MCF 10A (cell line): Measurements from ENCODE around the gene LYVE1. TPM values are rescaled to one million over a fixed set of nuclear protein-coding genes. Genes with fewer than 3 reads are reported as not detected.

Experiments
- BruUV-seq: library from RNA; stranded (reverse); fragments of 400-500 nt; replicated peaks from 2 replicates; lab custom pipeline; 2021; lab: Mats Ljungman, UMichigan
- CTCF ChIA-PET: fragments of 300-600 bp; sonication (Branson Sonifier 250); formaldehyde crosslinking; extraction: SDS; loops from one replicate; lab custom pipeline; 2021; ENCODE audit warnings: antibody characterized with exemption, inconsistent platforms; lab: Yijun Ruan, JAX
- POLR2A ChIA-PET: fragments of 300-600, 350-650 bp; sonication (Branson Sonifier 250); formaldehyde crosslinking; extraction: SDS; loops from one replicate; lab custom pipeline; 2020; ENCODE audit warnings: antibody characterized with exemption, inconsistent platforms; lab: Yijun Ruan, JAX
- DNase-seq: peaks from one replicate; pipeline ENCODE4 v3.0.0-alpha.2; 2018; ENCODE audit not compliant: unreplicated experiment
- H3K27ac Mint-ChIP-seq: one replicate; pipeline ENCODE4 v1.8.0; 2022; ENCODE audit warnings: mild to moderate bottlenecking, low read depth, mixed read lengths; ENCODE audit not compliant: unreplicated experiment
- H3K27me3 Mint-ChIP-seq: one replicate; pipeline ENCODE4 v1.8.0; 2022; ENCODE audit warnings: mixed read lengths; ENCODE audit not compliant: insufficient read depth, unreplicated experiment
- H3K36me3 Mint-ChIP-seq: one replicate; pipeline ENCODE4 v1.8.0; 2022; ENCODE audit warnings: mild to moderate bottlenecking, moderate library complexity, mixed read lengths; ENCODE audit not compliant: insufficient read depth, unreplicated experiment
- H3K4me1 Mint-ChIP-seq: one replicate; pipeline ENCODE4 v1.8.0; 2022; ENCODE audit warnings: mixed read lengths; ENCODE audit not compliant: insufficient read depth, unreplicated experiment
- H3K4me3 Mint-ChIP-seq: one replicate; pipeline ENCODE4 v1.8.0; 2022; ENCODE audit warnings: mild to moderate bottlenecking, moderate library complexity, mixed read lengths; ENCODE audit not compliant: unreplicated experiment
- H3K9me3 Mint-ChIP-seq: one replicate; pipeline ENCODE4 v1.8.0; 2022; ENCODE audit warnings: mixed read lengths; ENCODE audit not compliant: unreplicated experiment
- CTCF ChIP-seq: fragments of 200-600 bp; IDR thresholded peaks from one replicate; pipeline ENCODE4 v1.8.0; 2022; ENCODE audit warnings: antibody characterized with exemption, mild to moderate bottlenecking; ENCODE audit not compliant: unreplicated experiment
- intact Hi-C: fragments of 100-400 bp; cut with micrococcal nuclease; formaldehyde crosslinking; loops from 2 replicates; pipeline ENCODE4 v1.14.1; 2022
- total RNA-seq: library from RNA; stranded (reverse); gene quantifications from 2 replicates; pipeline ENCODE4 v1.2.3, GENCODE V29; 2022

Gene LYVE1
- total RNA-seq, 1 experiment from 2014 or later = not detected

GRCh38 chr11:10605941-10606381 lies 37.5 kb upstream of the LYVE1 start:
- POLR2A ChIA-PET = interaction anchor here (0.6 to 2.4 kb wide), 5 partner anchors 10 to 525 kb away, joined by 3 to 11 read pairs (median 4); partner anchors contain the start of gene RNF141
- Mint-ChIP-seq H3K9me3 (no peaks in the 10 kb centered on the region), H3K27me3 (peaks cover under 1% of the 10 kb centered on the region), H3K4me3 (no peak overlapping the region), H3K4me1 (peaks cover 20% of the 10 kb centered on the region), H3K36me3 (no peaks in the 10 kb centered on the region), H3K27ac (no peak overlapping the region)
- TF ChIP-seq CTCF = no peak
- DNase-seq = peak; percentile 41
- CTCF ChIA-PET = interaction anchor here (0.8 to 1.2 kb wide), 3 partner anchors 12 to 200 kb away, joined by 3 read pairs; no protein-coding TSS in a partner anchor
- BruUV-seq = no TSS peak
- intact Hi-C loops = no loop called here

- POLR2A ChIA-PET = interaction anchor here (0.6 to 2.4 kb wide), 10 partner anchors 9 to 1375 kb away, joined by 3 to 11 read pairs (median 4); partner anchors contain the start of gene RNF141
- BruUV-seq = no TSS peak
- Mint-ChIP-seq H3K9me3 (no peaks in the 10 kb centered on the region), H3K4me3 (no peak overlapping the region), H3K27ac (peak overlapping the region; percentile 83), H3K27me3 (no peaks in the 10 kb centered on the region), H3K4me1 (peaks cover 26% of the 10 kb centered on the region), H3K36me3 (no peaks in the 10 kb centered on the region)
- DNase-seq = no peak
- CTCF ChIA-PET = interaction anchor here (0.6 to 2.2 kb wide), 3 partner anchors 21 to 615 kb away, joined by 3 to 11 read pairs (median 5); partner anchors contain the start of gene RNF141
- no peak for TF ChIP-seq CTCF
- intact Hi-C loops = no loop called here
Measured at GRCh38 chr11:10604798-10605197, 36.3 kb upstream of the LYVE1 start.

- Mint-ChIP-seq H3K4me3 (no peak overlapping the region), H3K27me3 (no peaks in the 10 kb centered on the region), H3K4me1 (peaks cover 31% of the 10 kb centered on the region), H3K27ac (peak overlapping the region; percentile 83), H3K36me3 (no peaks in the 10 kb centered on the region), H3K9me3 (no peaks in the 10 kb centered on the region)
- TF ChIP-seq CTCF = no peak
- no TSS peak for BruUV-seq
- DNase-seq = peak; percentile 57
- intact Hi-C loops = no loop called here
- ChIA-PET CTCF (interaction anchor here (0.6 to 2.2 kb wide), 4 partner anchors 9 to 615 kb away, joined by 3 to 11 read pairs (median 4); partner anchors contain the start of gene RNF141), POLR2A (interaction anchor here (0.6 to 2.4 kb wide), 11 partner anchors 9 to 116 kb away, joined by 3 to 11 read pairs (median 3); partner anchors contain the start of gene RNF141)
Measured at GRCh38 chr11:10604340-10604748, 35.9 kb upstream of the LYVE1 start.

GRCh38 chr11:10603721-10604297 lies 35.3 kb upstream of the LYVE1 start:
- no peak for DNase-seq
- H3K9me3 Mint-ChIP-seq = no peaks in the 10 kb centered on the region
- H3K27ac Mint-ChIP-seq = peak overlapping the region; percentile 83
- no peak for TF ChIP-seq CTCF
- H3K4me1 Mint-ChIP-seq = peaks cover 32% of the 10 kb centered on the region
- intact Hi-C loops = no loop called here
- ChIA-PET POLR2A (interaction anchor here (0.5 to 2.4 kb wide), 12 partner anchors 9 to 1465 kb away, joined by 3 to 11 read pairs (median 4); partner anchors contain the start of gene RNF141), CTCF (interaction anchor here (1.1 to 2.2 kb wide), 3 partner anchors 9 to 63 kb away, joined by 3 to 11 read pairs (median 5); partner anchors contain the start of gene RNF141)
- no peaks in the 10 kb centered on the region for H3K36me3 Mint-ChIP-seq
- BruUV-seq = no TSS peak
- H3K27me3 Mint-ChIP-seq = no peaks in the 10 kb centered on the region
- H3K4me3 Mint-ChIP-seq = no peak overlapping the region
